KOPT-K1 (cell line): Measurements from ENCODE around the gene ETV6.

ENCODE experiments used
- H3K27ac ChIP-seq: fragments of 200-600 bp; sonication (generic); 2 replicates; pipeline ENCODE4 v1.5.1; 2016; ENCODE audit warnings: antibody characterized with exemption, mild to moderate bottlenecking, low read depth, low read length; ENCODE audit not compliant: poor library complexity, severe bottlenecking
- H3K36me3 ChIP-seq: fragments of 200-600 bp; sonication (generic); 2 replicates; pipeline ENCODE4 v1.5.1; 2017; ENCODE audit warnings: antibody characterized with exemption, mild to moderate bottlenecking, low read length, moderate library complexity; ENCODE audit not compliant: insufficient read depth
- H3K9me3 ChIP-seq: fragments of 200-600 bp; sonication (generic); 2 replicates; pipeline ENCODE4 v1.5.1; 2017; ENCODE audit warnings: antibody characterized with exemption, low read length, mild to moderate bottlenecking; ENCODE audit not compliant: insufficient read depth, poor library complexity, severe bottlenecking

Gene ETV6

DNA sequence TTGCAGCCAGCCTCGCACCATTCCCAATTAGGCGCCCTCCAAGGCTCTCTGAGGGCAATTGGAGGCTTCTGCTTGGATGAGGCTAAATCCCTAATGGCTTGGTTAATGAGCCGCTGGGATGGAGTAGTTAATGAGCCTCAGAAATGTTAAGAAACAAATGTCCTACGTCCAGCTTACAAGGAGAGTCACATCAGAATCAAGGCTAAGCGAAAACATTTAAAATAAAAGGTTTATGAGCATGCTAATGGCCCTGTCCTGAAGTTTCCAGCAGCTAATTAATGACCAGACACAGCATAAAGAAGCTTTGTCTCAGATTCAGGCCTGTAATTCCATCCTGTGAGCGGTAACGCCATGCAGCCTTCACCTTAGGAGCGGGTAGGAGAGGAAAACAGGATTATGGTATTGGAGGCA lies 220.6 kb downstream of the ETV6 start:
- Histone ChIP-seq H3K9me3 (peaks cover 19% of the 10 kb centered on the region), H3K27ac (no peak overlapping the region), H3K36me3 (peaks cover 69% of the 10 kb centered on the region)

DNA sequence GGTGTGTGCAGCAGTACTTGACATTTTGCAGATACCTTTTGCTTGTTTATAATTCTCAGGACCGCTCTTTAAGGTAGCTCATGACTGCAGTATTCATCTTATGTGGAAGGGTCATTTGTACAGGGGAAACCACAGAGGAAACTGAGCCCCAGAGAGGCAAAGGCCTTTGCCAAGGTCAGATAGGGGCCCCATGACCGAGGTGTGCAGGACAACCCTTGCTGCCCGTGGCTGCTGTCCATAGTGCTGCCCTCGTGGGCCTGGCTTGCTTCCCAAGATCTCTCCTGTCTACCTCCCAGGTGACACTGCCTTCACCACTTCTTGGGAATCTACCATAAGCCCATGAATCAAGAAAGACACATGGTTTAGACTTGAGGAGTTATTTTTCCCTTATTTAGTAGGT lies 222.6 kb downstream of the ETV6 start:
- Histone ChIP-seq H3K9me3 (peaks cover under 1% of the 10 kb centered on the region), H3K27ac (no peak overlapping the region)

GRCh38 chr12:11875414-11875935 lies 226.0 kb downstream of the ETV6 start:
- peaks cover 33% of the 10 kb centered on the region for H3K36me3 ChIP-seq
- H3K9me3 ChIP-seq: no peaks in the 10 kb centered on the region
- H3K27ac ChIP-seq: peak overlapping the region; percentile 94

More for the DNA sequence above, 222.6 kb downstream of the ETV6 start:
- peaks cover 55% of the 10 kb centered on the region for H3K36me3 ChIP-seq

- Histone ChIP-seq H3K27ac (peak overlapping the region; percentile 94), H3K9me3 (no peaks in the 10 kb centered on the region), H3K36me3 (peaks cover 33% of the 10 kb centered on the region)
These were observed 226.8 kb downstream of the ETV6 start for GRCh38 chr12:11876307-11876706.

GRCh38 chr12:11877102-11877826 lies 227.8 kb downstream of the ETV6 start:
- peak overlapping the region; percentile 94 for H3K27ac ChIP-seq
- no peaks in the 10 kb centered on the region for H3K9me3 ChIP-seq
- H3K36me3 ChIP-seq: peaks cover 23% of the 10 kb centered on the region

GRCh38 chr12:11877869-11878780 lies 228.7 kb downstream of the ETV6 start:
- peak overlapping the region; percentile 94 for H3K27ac ChIP-seq
- peaks cover 15% of the 10 kb centered on the region for H3K36me3 ChIP-seq
- no peaks in the 10 kb centered on the region for H3K9me3 ChIP-seq

DNA sequence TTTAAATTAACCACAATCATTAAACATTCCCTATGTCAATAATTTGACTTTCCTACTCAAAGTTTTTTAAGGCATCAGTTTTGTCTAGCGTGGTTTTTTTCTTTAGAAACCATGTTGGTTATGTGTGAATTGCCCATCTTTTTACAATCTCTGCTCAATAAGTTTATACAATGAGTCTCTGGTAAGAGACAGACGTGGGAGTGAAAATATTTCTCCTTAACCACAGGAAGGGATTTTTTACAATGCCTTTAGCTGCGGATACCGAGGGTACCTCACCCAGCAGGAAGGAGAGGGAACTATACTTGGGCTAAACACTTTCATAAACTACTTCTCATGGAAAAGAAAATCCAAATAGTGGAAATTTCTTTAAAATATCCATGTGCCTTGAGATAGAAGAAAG lies 229.8 kb downstream of the ETV6 start:
- no peaks in the 10 kb centered on the region for H3K9me3 ChIP-seq
- H3K27ac ChIP-seq: peak overlapping the region; percentile 94
- peaks cover 18% of the 10 kb centered on the region for H3K36me3 ChIP-seq

DNA sequence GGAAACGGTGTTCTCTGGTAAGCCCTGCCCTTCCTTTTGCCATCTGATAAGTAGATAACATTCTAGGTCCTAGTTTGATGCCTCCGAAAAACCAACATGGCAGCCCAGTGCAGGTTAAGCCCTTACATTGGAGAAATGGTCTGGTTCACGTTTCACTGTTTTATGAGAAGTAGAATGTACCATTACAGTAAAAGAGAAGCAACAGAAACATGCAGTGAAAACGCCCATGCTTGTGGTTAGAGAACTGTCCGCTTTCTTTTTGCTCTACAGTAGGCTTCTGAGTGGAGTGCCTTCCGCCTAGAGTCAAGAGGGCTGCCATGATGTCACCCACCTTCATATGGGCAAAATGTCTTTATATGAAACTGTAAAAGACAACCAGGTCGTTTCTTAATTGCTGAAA lies 230.9 kb downstream of the ETV6 start:
- no peaks in the 10 kb centered on the region for H3K9me3 ChIP-seq
- peaks cover 28% of the 10 kb centered on the region for H3K36me3 ChIP-seq
- H3K27ac ChIP-seq: peak overlapping the region; percentile 19

- Histone ChIP-seq H3K36me3 (peaks cover 43% of the 10 kb centered on the region), H3K9me3 (no peaks in the 10 kb centered on the region), H3K27ac (peak overlapping the region; percentile 37)
These were observed 232.4 kb downstream of the ETV6 start for GRCh38 chr12:11881835-11882234.

GRCh38 chr12:11882301-11883019 lies 233.0 kb downstream of the ETV6 start:
- H3K9me3 ChIP-seq: no peaks in the 10 kb centered on the region
- peak overlapping the region; percentile 37 for H3K27ac ChIP-seq
- H3K36me3 ChIP-seq: peaks cover 49% of the 10 kb centered on the region

DNA sequence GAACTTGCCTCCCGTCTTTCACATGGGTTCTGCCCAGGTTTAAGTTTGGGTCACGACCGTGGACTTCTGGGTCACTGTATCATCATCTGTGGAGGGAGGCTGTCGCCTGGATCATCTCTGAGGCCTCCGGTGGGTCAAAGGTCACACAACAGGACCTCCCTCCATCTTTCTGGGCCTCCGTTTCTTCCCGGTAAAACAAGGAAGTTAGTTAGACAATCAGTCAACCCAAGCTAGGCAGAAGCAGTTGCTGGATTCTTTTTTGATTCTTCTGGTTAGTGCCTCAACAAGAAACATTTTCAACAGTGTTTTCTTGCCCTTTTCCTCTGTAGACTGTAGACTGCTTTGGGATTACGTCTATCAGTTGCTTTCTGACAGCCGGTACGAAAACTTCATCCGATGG lies 234.6 kb downstream of the ETV6 start:
- no peaks in the 10 kb centered on the region for H3K9me3 ChIP-seq
- H3K27ac ChIP-seq: peak overlapping the region; percentile 81
- H3K36me3 ChIP-seq: peaks cover 64% of the 10 kb centered on the region

DNA sequence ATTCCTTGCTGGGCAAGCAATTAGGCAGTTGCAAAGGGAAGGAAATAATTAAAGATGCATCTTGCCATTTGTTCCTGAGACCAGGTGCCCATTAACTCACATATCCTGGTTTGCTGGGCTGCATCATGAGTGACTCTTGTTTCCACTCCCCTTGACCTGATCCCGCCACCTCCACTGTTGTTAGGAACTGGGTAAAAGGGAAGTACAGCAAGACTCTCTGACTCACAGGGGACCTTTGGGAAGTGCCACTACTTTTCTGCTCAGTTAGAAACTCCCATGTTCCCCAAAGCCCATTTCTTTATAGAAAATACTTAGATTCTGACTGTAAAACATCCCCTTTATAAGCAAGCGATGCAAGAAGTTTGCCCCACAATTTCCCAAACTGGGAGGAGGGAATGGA lies 235.2 kb downstream of the ETV6 start:
- H3K27ac ChIP-seq: peak overlapping the region; percentile 81
- no peaks in the 10 kb centered on the region for H3K9me3 ChIP-seq
- peaks cover 64% of the 10 kb centered on the region for H3K36me3 ChIP-seq

DNA sequence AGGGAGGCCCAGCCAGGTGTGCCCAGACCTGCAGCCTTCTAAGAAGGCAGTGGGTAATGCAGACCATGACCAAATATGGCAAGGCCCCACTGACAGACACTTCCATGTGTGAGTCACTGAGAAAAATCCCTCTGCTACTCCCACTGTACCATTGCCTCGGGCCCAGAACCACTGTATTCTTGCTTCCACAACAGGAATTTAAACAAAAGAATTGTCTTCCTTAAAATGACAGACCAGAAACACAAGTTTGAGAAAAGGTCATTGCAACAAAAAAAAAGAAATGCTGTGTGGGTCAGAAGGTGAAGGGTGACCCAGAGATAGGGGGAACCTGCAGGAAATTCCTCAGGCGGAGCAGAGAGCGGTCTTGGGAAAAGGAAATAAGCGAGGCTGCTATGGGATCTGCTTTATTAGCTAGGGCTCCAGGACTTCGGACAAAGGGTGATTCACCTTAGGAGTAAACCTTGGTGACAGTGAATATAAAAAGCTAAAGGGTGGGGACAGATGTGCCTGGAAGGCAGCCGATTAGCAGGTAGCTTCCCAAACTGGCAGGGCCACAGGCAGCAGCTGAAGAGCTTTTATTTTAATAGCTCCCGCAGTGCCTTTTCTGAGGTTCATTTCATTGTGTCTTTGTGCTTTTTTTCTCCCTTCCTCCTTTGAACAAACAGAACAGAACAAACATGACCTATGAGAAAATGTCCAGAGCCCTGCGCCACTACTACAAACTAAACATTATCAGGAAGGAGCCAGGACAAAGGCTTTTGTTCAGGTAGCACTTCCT lies 236.0 kb downstream of the ETV6 start:
- H3K9me3 ChIP-seq: no peaks in the 10 kb centered on the region
- peaks cover 61% of the 10 kb centered on the region for H3K36me3 ChIP-seq
- peak overlapping the region; percentile 81 for H3K27ac ChIP-seq

DNA sequence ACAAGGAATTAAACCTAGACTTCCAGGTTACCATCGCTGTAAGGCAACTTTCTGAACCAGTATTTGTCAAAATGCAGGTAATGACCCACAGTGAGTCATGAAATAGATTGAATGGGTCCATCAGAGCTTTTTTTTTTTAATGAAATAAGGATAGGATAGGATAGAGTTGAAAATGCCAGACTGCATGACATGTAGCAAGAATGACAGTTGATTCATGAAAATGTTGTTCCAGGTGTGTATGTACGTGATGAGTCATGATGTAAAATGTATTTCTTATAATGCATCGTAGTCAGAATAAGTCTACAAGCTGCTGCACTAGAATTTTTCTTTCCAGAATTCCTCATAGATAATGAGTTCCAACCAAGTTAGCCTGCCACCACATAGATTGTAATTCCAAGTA lies 236.9 kb downstream of the ETV6 start:
- Histone ChIP-seq H3K27ac (no peak overlapping the region), H3K36me3 (peaks cover 61% of the 10 kb centered on the region), H3K9me3 (no peaks in the 10 kb centered on the region)
